Activated CD8-positive, alpha-beta memory T cell treated with anti-CD3 and anti-CD28 coated beads, Interleukin-2, amount 50 U/mL, for 24 hours (primary cell): ENCODE results near the gene TBX4.

Experiments used
- DNase-seq: peaks from one replicate; pipeline ENCODE4 v3.0.0-alpha.2; 2020; ENCODE audit errors: extremely low read depth

Gene TBX4

DNA sequence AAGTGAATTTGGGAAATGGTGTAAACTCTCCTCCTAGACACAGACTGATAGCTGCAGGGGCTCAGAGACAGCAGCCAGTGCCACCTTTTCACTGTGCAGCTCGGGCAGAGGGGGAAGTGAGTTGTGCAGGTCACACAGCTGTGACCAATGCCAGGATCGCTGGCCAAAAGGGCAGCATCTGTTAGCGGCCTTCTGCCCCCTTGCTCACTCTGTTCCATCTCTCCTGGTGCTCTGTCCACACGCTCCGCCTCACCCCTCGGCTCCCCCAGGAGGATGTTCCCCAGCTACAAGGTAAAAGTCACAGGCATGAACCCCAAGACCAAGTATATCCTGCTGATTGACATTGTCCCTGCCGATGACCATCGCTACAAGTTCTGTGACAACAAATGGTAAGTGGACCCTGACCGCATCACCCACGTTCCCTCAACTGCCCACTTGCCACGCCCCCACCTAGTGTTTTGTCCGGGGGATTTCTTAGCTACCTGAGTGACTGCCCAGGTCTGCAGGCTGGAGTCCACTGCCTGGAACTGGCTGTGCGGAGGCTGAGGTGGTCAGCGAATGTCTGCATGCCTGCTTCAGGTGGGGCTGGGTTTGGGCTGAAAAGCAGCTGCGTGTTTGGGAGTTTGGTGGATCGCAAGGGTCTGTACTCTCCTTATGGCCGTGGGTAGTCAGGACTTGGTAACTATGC is 13.5 kb downstream of the TBX4 start:
- DNase-seq: no peak

DNA sequence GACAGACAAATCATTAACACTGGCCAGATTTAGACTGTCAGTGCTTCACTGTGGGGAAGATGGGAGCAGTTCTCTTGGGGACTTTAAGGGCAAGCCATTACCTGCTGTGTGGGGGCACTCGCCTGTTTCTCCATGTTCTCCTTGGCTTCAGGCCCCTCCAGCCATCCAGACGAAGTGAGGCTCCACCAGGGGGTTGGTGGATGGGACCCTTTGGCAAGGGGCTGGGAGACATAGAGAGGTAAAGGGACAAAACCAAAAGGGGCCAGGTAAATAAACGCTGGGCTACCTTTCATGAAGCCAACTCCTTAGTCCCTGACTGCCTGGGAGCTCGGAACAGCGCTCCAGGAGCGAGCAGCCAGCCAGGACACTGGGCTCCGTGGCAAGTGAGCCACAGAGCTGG is 14.0 kb downstream of the TBX4 start:
- DNase-seq: no peak

DNA sequence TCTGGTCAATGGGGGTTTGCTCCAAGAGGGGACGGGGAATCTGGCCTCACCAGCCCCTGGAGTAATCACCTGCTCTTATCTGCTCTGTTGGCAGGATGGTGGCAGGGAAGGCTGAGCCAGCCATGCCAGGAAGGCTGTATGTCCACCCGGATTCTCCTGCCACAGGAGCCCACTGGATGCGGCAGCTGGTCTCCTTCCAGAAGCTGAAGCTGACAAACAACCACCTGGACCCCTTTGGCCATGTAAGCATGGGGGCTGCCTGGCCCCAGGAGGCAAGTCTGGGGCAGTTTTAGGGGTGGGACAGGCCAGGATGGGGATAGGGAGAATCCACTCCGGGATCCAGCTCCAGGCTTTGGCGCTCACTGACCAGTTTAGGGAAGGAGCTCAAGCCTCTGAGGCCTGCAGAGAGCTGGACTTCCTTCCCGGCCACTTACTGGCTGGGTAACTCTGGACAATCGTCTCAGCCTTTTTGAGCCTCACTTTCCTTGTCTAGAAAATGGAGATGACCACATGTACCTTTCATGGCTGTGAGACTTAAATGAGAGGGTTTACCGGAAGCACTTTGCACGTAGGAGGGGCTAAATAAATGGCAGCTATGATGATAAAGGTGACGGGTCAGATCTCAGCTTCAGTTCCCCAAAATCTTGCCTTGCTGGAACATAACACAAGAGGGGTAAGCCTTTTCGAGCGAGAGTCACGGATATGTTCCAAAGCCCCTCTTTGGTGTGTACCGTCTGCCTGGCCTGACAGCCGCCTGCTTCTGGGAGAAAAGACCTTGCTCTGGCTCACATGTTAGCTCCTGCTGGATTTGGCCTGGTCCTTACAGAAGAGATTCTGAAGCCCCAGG is 15.4 kb downstream of the TBX4 start:
- DNase-seq: no peak

DNA sequence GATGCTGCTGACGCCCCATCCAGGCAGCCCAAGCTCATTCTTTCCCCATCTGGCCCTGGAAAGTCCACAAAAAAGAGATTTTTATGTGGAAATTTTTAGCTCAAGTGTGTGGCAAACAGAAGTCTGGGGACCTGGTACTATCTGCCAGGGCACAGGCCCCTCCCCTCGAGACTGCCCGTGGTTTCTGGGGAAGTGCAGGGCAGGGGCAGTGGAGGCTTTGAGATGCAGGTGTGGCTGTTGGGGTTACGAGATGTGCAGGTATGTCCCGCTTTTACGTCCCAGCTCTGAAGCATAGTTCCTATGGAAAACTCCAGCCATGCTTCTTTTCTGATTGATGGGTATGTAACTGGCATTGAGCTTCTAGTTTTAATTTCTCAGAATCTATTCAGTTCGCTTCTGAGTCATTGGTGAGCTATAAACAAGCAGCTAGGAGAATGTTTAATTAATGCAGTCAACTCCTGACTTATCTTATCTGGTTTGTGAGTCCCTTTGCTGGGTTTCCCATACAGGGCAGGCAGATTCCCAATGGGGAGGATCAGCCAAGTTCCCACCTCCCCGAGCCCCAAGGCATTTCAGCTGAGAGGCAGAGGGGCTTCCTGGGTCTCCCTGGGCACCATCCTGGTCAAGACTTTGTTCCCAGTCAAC is 16.2 kb downstream of the TBX4 start:
- no peak for DNase-seq

GRCh38 chr17:61469474-61469873 is 17.3 kb downstream of the TBX4 start:
- no peak for DNase-seq

DNA sequence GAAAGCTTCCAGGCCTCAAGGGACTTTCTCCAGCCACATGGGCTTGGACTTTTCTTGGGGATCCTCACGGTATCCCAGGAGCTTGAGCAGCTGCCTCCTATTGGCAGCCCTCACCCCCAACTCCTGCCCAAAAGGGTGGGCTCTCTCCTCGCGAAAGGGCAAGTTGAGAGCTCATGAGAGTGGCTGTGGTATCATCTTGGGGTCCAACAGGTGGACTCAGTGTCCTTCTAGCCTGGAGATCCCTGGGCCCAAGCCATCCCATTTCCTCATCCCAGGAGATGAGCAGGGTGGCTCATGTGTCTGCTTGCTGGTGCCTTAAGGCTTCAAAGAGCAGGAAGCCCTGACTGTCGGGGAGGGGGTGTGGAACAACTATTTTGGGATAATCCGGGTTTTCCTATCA is 17.7 kb downstream of the TBX4 start:
- DNase-seq: no peak

DNA sequence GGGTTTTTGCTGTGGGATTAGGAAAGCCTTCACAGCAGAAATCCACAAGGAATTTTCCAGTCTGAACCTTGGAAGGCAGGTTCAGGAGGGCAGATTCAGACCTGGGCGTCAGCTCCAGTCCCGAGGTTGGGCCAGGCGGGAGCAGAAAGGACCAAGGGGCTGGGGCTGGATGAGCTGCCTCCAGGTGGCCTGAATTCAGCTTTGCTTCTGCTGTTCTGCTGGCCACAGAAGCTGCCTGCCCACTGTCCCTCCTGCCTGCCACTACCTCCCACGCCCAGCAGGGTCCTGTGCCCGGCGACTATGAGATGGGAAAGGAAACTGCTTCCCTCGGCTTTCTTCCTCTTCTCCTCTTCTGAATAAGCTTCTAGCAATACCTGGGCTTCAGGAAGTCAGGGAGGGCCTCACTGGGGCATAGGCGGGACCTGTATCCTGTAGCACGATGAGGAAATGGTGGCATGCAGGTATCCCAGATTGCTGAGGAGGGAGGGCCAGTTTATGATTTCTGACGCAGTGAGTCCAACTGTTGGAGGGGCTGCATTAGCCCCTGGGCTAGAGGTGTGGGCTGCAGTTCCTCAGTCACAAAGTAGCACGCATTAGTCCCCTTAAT is 18.4 kb downstream of the TBX4 start:
- no peak for DNase-seq

GRCh38 chr17:61474235-61474927 is 22.2 kb downstream of the TBX4 start:
- DNase-seq: no peak

DNA sequence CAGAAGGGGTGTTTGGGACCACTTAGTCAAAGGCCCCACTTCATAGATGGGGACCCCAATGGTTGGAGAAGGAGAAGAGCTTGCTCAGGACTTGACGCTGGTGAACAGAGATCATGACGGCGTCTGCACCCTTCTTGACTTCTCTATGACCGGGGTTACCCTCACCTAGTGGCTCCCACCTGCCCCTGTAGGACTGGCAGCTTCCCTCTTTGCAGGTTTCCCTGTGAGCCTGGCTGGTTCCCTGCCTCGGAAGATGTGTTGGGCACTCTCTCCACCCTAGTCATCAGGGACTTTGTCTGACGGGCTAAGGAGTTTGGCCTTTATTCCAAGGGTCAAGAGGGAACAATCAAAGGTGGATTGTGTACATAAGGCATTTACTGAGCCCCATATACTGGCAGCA is 22.7 kb downstream of the TBX4 start:
- no peak for DNase-seq

GRCh38 chr17:61475726-61476125 is 23.5 kb downstream of the TBX4 start:
- DNase-seq: no peak

GRCh38 chr17:61476476-61477203 is 24.4 kb downstream of the TBX4 start:
- DNase-seq: no peak

GRCh38 chr17:61477204-61477834 is 25.1 kb downstream of the TBX4 start:
- DNase-seq: no peak

DNA sequence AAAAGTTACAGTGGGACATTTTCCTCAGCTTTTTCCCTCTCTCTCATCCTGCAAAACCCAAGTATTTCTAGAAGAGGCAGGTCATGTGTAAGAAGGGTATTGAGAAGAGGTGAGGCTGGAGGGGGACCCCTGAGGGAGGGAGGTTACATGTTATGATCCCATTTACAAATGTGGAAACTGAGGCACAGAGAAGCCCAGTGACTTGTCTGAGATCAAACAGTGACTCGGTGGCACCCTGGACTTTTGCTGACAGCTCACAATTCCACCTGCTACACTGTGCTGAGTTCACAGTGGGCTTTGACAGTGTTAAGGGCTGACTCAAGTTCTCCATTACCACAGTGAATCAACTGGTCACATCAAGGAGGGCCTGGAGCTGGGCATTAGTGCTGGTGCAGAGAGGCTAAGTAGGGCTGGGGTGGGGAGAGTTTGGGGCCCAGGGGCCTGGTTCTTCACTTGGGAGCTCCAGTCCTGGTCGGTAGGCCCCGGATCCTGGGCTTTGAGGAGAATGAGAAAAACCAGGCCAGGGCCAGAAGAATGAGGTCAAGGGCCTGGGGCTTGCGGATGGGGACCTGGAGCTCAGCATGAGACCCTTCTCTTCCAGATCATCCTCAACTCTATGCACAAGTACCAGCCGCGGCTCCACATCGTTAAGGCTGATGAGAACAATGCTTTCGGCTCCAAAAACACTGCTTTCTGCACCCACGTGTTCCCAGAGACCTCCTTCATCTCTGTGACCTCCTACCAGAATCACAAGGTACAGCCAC is 26.0 kb downstream of the TBX4 start:
- no peak for DNase-seq

DNA sequence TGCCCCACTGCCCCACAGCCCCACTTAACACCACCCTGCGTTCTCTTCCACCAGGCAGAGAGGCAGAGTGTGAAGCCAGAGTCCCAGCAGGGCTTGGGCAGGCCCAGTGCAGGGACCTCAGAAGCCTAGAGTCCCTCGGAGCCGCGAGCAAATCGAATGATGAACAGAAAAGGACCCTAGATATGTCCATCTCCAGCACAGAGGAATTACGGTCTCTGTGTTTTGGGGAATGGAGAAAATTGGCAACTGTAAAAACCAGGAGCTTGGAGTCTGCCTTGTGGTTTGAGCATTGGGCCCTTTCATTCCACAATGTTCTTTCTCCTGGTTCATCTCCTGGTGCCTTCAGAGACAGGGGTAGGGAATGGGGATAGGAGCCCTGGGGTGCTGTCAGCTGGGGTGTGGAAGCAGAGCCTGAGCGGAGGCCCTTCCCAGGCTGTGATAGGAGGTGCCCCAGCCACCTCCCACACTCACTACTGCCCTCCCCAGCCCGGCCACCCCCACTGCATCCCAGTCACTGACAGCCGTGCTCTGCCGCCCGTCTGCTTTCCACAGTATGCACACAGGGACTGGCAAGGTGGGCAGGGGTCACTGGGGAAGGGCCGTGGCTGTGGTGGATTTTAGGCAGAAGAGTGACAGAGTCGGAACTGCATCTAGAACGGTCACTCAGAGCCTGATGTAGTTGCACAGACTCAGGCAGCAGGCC is 26.7 kb downstream of the TBX4 start:
- DNase-seq: no peak

- no peak for DNase-seq
These were observed 27.5 kb downstream of the TBX4 start for GRCh38 chr17:61479493-61480413.

GRCh38 chr17:61480414-61480807 is 28.2 kb downstream of the TBX4 start:
- DNase-seq: no peak

DNA sequence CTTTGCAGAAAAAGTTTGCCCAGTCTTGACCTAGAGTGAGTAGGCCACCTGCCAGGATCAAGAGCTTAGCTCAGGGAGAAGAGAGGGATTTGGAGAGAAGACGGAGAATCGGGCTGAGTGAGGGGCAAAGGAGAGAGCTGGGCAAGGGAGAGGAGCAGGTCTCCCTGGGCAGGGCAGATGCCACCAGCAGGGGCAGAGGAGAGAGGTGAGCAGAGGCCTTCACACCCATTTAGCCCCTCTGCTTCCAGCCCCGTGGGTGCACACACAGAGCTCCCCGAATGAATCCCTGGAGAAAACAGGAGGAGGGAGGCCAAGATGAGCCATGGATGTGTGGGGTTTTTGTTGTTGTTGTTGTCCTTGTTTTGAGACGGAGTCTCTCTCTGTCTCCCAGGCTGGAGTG is 29.2 kb downstream of the TBX4 start:
- DNase-seq: no peak

DNA sequence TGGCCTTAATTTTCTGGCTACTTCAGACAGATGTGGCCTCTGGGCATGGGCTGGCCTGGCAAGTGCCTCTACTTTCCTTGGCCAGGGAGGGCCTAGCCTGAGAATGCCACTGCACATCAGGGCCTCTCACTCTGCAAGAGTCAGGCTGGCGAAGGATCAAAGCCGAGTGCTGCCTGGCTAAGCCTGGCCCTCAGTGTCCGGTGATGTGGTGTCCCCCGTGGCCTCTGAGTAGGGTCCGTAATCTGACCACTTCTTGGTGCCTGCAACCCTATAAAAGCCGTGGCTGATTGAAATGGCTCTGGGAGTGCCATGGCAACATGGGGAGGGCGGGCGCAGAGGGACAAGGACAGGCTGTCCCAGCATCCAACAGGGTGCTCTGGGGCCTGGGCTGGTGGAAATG is 30.2 kb downstream of the TBX4 start:
- no peak for DNase-seq
